ENCODE data around the gene NUP93. TPM values are rescaled to one million over a fixed set of nuclear protein-coding genes. Genes with fewer than 3 reads are reported as not detected.
"Not testable (repeated sequence)": the region's sequence is repeated elsewhere in the genome, so short reads cannot be mapped to it uniquely, and the experiment has no call there.

NUP93 gene
- total and polyA plus RNA-seq, 9 of the 15 experiments (the other 6 are each of a cell fraction or from before 2014, with no cell fraction given) = 92.0 to 162 (median 121) TPM

DNA sequence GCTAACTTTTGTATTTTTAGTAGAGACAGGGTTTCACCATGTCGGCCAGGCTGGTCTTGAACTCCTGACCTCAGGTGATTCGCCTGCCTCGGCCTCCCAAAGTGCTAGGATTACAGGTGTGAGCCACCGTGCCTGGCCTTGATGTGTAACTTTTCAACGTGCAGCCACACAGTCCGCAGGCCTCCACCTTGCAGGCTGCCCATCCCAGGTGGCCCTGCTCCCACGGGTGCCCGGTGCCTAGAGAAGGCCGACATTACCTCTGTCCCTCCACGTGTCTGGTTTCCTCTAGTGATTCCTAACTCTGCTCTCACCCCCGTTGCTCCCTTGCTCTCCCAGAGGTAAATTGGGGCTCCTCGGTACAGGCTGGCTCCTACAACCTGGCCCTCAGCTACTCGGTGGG, 155.0 kb downstream of the NUP93 start:
- H3K4me3 ChIP-seq; intact Hi-C loops (cut with micrococcal nuclease); H3K9me3 ChIP-seq (replicated peaks; ENCODE audit: control insufficient read depth, insufficient read depth, low read depth, low read length); ATAC-seq; H3K79me2 ChIP-seq (ENCODE audit: control insufficient read depth, insufficient read depth, low read length); CTCF ChIA-PET (ENCODE audit: low intra/inter-chr PET ratio); POLR2A ChIA-PET; DNase-seq (ENCODE audit: extremely low read depth in 1 of 4, low spot score in 3 of 4); BruUV-seq (replicated peaks); H3K9me1 ChIP-seq (ENCODE audit: control insufficient read depth, insufficient read depth, low read length); H3K4me2 ChIP-seq (ENCODE audit: insufficient read depth, low read length); in situ Hi-C loops (cut with MboI); H2AFZ ChIP-seq (ENCODE audit: low read depth, low read length); H3K36me3 ChIP-seq (ENCODE audit: control insufficient read depth, insufficient read depth, low read length); H3K9ac ChIP-seq (ENCODE audit: insufficient read depth in 1 of 2, low read depth in 2 of 2, low read length in 2 of 2); H4K20me1 ChIP-seq (replicated peaks; ENCODE audit: control insufficient read depth, insufficient read depth, low read length); H3K27ac ChIP-seq (ENCODE audit: extremely low read depth, low read depth, low read length); FAIRE-seq: not testable (repeated sequence)
- peaks cover 10 to 28% of the 10 kb centered on the region in 2 experiments; a peak in 4 of 5 replicates for H3K27me3 ChIP-seq (ENCODE audit: control insufficient read depth in 2 of 2, insufficient read depth in 2 of 2, low read length in 2 of 2)
- peaks cover 0 to 16% of the 10 kb centered on the region in 2 experiments; a peak in 2 of 5 replicates for H3K4me1 ChIP-seq (replicated peaks in 1 of 2; ENCODE audit: control insufficient read depth in 2 of 2, insufficient read depth in 2 of 2, low read length in 2 of 2)
- 21% methylated on average over 12 of the region's 13 CpGs for WGBS (ENCODE audit: insufficient coverage, low coverage, missing lambda C conversion rate)

DNA sequence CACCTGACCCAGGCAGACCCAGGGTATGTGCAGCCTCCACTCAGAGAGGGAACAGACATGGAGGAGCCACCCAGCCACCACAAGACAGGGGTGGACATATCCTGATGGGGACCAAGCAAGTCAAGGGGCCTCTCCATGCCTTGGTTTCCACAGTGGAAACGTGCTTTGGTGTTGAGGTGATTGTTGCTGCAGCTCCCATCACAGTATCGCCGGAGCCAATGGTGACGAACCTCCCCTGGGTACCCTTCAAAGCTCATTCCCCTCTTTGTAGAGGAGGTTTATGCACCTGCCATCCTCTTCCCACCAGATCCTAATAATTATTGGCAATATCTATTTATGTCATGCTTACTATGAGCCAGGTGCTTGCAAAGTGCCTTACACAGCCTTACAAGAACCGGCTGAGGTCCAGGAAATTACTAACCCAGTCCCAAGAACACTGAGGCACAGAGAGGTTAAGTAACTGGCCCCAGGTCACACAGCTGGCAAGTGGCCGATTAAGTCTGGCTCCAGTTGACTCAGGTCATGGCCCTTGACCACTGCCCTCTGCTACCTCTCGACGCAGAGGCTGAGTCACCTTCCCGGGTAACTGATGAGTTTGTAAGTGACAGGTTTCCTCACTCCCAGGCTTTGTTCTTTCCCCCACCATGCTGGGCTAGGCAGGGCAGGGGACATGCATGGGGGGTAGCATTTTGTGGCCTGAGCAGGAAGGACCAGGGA, 155.7 kb downstream of the NUP93 start:
- in situ Hi-C loops (cut with MboI) = no loop called here
- Histone ChIP-seq H3K79me2 (ENCODE audit: control insufficient read depth, insufficient read depth, low read length) (no peaks in the 10 kb centered on the region), H3K27me3 (ENCODE audit: control insufficient read depth in 2 of 2, insufficient read depth in 2 of 2, low read length in 2 of 2) (peaks cover 3 to 24% of the 10 kb centered on the region in 2 experiments; a peak in 3 of 5 replicates), H3K4me2 (ENCODE audit: insufficient read depth, low read length) (no peak overlapping the region), H3K9me1 (ENCODE audit: control insufficient read depth, insufficient read depth, low read length) (no peaks in the 10 kb centered on the region), H4K20me1 (replicated peaks; ENCODE audit: control insufficient read depth, insufficient read depth, low read length) (no peaks in the 10 kb centered on the region; the same call in 1 of the 2 replicates), H3K4me3 (no peak overlapping the region), H2AFZ (ENCODE audit: low read depth, low read length) (no peak overlapping the region), H3K9me3 (replicated peaks; ENCODE audit: control insufficient read depth, insufficient read depth, low read depth, low read length) (no peaks in the 10 kb centered on the region), H3K4me1 (replicated peaks in 1 of 2; ENCODE audit: control insufficient read depth in 2 of 2, insufficient read depth in 2 of 2, low read length in 2 of 2) (peaks cover 0 to 14% of the 10 kb centered on the region in 2 experiments; a peak in 2 of 5 replicates), H3K27ac (ENCODE audit: extremely low read depth, low read depth, low read length) (no peak overlapping the region), H3K36me3 (ENCODE audit: control insufficient read depth, insufficient read depth, low read length) (no peaks in the 10 kb centered on the region), H3K9ac (ENCODE audit: insufficient read depth in 1 of 2, low read depth in 2 of 2, low read length in 2 of 2) (no peak overlapping the region)
- 3% methylated on average over 9 of the region's 9 CpGs for WGBS (ENCODE audit: insufficient coverage, low coverage, missing lambda C conversion rate)
- DNase-seq (ENCODE audit: extremely low read depth in 1 of 4, low spot score in 3 of 4) (peak; percentile 38 to 54 (median 44)), ATAC-seq (peak; percentile 63), FAIRE-seq (peak; percentile 83)
- no TSS peak for BruUV-seq (replicated peaks)
- intact Hi-C loops (cut with micrococcal nuclease) = no loop called here
- ChIA-PET POLR2A (no interaction called here), CTCF (ENCODE audit: low intra/inter-chr PET ratio) (no interaction called here)
- TF ChIP-seq, protein P1, sequence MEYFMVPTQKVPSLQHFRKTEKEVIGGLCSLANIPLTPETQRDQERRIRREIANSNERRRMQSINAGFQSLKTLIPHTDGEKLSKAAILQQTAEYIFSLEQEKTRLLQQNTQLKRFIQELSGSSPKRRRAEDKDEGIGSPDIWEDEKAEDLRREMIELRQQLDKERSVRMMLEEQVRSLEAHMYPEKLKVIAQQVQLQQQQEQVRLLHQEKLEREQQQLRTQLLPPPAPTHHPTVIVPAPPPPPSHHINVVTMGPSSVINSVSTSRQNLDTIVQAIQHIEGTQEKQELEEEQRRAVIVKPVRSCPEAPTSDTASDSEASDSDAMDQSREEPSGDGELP (CRISPR knock-in tag; IDR thresholded peaks at IDR 0.05; ENCODE audit: borderline replicate concordance) = no peak
- TF ChIP-seq MYC (IDR thresholded peaks at IDR 0.05; ENCODE audit: low read depth, low read length) (no peak), MYC (CRISPR knock-in tag; IDR thresholded peaks at IDR 0.05; ENCODE audit: borderline replicate concordance, low read depth) (no peak), YBX1 (IDR thresholded peaks at IDR 0.05) (no peak), EP300 (IDR thresholded peaks at IDR 0.05; ENCODE audit: low read length) (no peak), ARID1B (IDR thresholded peaks at IDR 0.05) (no peak), MBD1 (CRISPR knock-in tag; IDR thresholded peaks at IDR 0.05) (no peak), THRAP3 (IDR thresholded peaks at IDR 0.05; ENCODE audit: borderline replicate concordance) (no peak)
- TF ChIP-seq, protein P2, sequence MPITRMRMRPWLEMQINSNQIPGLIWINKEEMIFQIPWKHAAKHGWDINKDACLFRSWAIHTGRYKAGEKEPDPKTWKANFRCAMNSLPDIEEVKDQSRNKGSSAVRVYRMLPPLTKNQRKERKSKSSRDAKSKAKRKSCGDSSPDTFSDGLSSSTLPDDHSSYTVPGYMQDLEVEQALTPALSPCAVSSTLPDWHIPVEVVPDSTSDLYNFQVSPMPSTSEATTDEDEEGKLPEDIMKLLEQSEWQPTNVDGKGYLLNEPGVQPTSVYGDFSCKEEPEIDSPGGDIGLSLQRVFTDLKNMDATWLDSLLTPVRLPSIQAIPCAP (CRISPR knock-in tag; IDR thresholded peaks at IDR 0.05; ENCODE audit: borderline replicate concordance) = no peak
- TF ChIP-seq, protein P3, sequence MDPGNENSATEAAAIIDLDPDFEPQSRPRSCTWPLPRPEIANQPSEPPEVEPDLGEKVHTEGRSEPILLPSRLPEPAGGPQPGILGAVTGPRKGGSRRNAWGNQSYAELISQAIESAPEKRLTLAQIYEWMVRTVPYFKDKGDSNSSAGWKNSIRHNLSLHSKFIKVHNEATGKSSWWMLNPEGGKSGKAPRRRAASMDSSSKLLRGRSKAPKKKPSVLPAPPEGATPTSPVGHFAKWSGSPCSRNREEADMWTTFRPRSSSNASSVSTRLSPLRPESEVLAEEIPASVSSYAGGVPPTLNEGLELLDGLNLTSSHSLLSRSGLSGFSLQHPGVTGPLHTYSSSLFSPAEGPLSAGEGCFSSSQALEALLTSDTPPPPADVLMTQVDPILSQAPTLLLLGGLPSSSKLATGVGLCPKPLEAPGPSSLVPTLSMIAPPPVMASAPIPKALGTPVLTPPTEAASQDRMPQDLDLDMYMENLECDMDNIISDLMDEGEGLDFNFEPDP (CRISPR knock-in tag; IDR thresholded peaks at IDR 0.05) = no peak

All from K562 (cell line).